OCI-LY7 (cell line): ENCODE results near the gene SSBP2.

Experiments
- EZH2phosphoT487 ChIP-seq: fragments of 200-600 bp; sonication (generic); IDR thresholded peaks from 2 replicates; pipeline ENCODE4 v1.6.1; 2018; ENCODE audit warnings: low read depth, borderline replicate concordance, mild to moderate bottlenecking, mixed run types, antibody characterized with exemption, low read length, moderate library complexity, mixed read lengths
- TF ChIP-seq, protein P1 (sequence below): fragments of 200-600 bp; sonication (generic); conservative IDR thresholded peaks from 2 replicates; pipeline ENCODE4 v1.5.1; 2014; ENCODE audit warnings: mild to moderate bottlenecking, antibody characterized with exemption, low read length, moderate library complexity, mixed read lengths

- TF ChIP-seq, protein P1, sequence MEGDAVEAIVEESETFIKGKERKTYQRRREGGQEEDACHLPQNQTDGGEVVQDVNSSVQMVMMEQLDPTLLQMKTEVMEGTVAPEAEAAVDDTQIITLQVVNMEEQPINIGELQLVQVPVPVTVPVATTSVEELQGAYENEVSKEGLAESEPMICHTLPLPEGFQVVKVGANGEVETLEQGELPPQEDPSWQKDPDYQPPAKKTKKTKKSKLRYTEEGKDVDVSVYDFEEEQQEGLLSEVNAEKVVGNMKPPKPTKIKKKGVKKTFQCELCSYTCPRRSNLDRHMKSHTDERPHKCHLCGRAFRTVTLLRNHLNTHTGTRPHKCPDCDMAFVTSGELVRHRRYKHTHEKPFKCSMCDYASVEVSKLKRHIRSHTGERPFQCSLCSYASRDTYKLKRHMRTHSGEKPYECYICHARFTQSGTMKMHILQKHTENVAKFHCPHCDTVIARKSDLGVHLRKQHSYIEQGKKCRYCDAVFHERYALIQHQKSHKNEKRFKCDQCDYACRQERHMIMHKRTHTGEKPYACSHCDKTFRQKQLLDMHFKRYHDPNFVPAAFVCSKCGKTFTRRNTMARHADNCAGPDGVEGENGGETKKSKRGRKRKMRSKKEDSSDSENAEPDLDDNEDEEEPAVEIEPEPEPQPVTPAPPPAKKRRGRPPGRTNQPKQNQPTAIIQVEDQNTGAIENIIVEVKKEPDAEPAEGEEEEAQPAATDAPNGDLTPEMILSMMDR: no peak
- no peak for TF ChIP-seq EZH2phosphoT487
Measured at GRCh38 chr5:81577091-81577490, 173.8 kb downstream of the SSBP2 start.
